Right renal cortex interstitium (tissue), 3 donors: ENCODE results near the gene MAPK7. TPM values are rescaled to one million over a fixed set of nuclear protein-coding genes. Genes with fewer than 3 reads are reported as not detected.
"Not testable (repeated sequence)": the region's sequence is repeated elsewhere in the genome, so short reads cannot be mapped to it uniquely, and the experiment has no call there.

Experiments
- DNase-seq, 3 donors: peaks; one replicate each; pipeline ENCODE4 v3.0.0-alpha.2; 2013; ENCODE audit warnings: low read depth in 3 of 3, low spot score in 2 of 3
- polyA plus RNA-seq, 3 donors: library from polyadenylated mRNA; unstranded; fragments of 120-200 nt; gene quantifications; one replicate each; pipeline ENCODE4 v1.2.1, GENCODE V29; 2013; ENCODE audit not compliant: insufficient read length in 3 of 3

Gene MAPK7
- polyA plus RNA-seq, 3 donors: 20.1 to 23.2 (median 20.7) TPM

DNA sequence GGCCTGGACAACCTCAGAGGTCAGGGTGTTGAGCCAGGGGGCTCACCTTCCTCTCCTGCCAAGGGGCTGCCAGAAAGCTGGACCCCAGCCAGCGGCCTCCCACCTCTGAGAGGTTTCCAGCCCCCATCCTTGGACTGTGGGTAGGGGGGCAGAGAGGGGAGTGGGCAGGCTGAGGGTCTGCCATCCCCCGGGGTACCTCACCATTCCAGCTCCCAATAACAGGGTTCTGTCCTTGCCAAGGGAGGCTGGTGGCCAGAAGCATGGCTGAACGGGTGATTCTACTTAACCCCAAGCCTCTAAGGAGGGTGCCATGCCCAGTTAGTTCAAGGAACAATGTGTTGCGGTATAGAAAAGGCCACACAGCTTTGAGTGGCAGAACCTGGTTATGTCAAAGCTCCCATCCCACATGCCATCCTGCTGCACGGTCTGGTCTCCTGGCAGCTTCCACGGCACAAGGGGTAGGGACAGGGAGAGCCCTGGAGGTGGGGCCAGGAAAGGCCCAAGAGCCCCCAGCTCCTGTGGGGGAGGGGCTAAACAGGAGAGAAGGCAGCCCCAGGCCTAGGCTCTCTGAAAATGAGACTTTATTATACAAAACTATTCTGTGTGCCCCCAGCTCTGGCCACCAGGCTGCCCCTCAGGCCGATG lies 35.6 kb upstream of the MAPK7 start:
- no peak for DNase-seq

DNA sequence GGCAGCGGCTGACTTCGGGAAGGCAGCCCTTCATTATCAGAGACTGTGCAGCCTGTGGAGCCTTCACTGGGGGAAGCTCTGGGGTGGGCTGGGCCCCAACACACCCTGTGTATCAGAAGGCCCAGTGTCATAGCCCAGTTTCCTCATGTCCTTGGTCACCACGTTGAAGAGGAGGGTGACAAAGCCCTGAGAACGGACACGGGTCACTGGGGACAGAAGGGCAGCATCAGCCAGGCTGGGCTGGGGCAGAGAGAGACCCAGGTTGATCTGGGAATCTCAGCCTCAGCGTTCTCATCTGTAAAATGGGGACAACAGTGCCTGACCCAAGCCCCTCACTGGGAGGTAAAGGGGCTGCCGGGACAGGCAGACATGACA lies 35.1 kb upstream of the MAPK7 start:
- no peak for DNase-seq

DNA sequence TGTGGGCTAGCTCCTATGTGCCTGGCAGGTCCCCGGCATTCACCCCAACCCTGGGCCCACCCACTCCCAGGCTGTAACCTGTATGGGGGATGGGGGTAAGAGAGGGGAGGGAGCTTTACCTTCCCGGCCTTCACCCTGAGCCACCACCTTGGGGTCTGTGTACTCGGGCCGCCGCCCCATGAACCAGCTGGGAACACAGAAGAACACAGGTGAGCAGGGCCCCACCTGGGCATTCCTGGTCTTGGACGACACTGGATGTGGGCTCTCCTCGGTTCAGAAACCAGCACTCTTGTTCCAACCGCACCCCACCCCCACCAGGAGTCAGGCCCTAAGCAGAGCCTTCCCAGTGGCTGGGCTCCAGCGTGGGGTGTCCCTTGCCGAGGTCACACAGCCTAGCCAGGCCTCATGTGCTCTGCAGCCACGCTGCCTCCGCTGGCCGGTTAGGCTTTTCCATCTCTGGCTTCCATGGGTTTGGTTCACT lies 34.6 kb upstream of the MAPK7 start:
- no peak for DNase-seq

GRCh38 chr17:19344311-19345066 lies 33.8 kb upstream of the MAPK7 start:
- DNase-seq: no peak

GRCh38 chr17:19345067-19345460 lies 33.2 kb upstream of the MAPK7 start:
- no peak for DNase-seq

- DNase-seq: no peak
These were observed 32.6 kb upstream of the MAPK7 start for GRCh38 chr17:19345486-19346350.

DNA sequence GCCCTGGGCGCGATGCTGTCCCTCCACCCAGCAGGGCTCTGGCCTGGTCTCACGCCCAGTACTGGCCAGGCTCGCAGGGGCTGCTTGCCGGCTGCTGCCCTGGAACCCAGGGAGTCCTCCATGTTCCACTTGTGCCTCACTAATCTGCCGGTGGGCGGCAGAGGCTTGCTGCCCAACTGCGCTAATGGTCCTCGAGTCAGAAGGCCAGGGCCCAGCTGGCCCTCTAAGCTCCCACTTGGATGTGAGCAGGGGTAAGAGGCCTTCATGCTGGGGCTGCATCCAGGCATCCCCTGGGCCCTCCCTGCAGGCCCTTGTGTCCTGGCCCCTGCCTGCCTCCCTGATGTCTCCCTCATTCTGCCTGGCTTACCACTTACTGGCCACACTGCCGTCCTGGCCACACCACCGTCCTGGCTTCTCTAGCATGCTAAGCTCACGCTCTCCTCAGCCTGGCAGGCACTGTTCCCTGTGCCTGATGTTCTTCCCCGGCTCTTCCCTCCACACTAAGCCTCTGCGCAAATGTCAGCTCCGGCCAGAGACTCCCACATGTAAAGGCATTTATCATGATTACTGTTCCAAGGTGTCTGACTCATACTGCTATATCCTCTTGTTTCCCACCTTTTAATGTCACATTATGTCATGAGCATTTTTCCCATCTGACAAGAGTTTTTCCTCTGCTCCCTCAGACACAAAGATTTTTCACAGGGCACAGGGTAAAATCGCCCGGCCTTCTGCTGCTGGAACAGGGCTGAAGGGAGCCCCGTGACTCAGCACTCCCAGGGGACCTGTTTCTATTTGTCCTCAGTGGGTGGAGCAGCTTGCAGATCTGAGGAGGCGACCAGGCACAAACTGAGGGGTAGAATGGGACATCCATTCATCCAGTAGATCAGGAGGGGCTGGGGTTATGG lies 31.7 kb upstream of the MAPK7 start:
- no peak for DNase-seq

GRCh38 chr17:19347323-19348080 lies 30.8 kb upstream of the MAPK7 start:
- no peak for DNase-seq

- no peak for DNase-seq
These were observed 30.1 kb upstream of the MAPK7 start for GRCh38 chr17:19348081-19348650.

GRCh38 chr17:19348806-19349205 lies 29.5 kb upstream of the MAPK7 start:
- no peak for DNase-seq

GRCh38 chr17:19353401-19353800 lies 24.9 kb upstream of the MAPK7 start:
- DNase-seq: not testable (repeated sequence)

DNA sequence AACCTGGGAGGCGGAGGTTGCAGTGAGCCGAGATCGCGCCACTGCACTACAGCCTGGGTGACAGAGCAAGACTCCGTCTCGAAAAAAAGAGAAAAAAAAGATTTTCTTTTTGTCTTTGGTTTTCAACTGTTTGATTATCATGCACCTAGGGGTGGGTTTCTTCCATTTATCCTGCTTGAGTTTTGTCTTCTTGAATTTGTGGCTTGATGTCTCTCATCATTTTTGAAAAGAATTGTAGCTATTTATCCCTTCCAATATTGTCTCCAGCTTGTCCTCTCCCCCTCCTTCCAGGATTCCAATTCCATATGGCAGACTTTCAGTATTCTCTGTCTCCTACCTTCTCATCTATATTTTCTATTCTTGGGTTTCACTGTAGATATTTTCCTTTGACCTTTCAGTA lies 23.6 kb upstream of the MAPK7 start:
- no peak for DNase-seq

DNA sequence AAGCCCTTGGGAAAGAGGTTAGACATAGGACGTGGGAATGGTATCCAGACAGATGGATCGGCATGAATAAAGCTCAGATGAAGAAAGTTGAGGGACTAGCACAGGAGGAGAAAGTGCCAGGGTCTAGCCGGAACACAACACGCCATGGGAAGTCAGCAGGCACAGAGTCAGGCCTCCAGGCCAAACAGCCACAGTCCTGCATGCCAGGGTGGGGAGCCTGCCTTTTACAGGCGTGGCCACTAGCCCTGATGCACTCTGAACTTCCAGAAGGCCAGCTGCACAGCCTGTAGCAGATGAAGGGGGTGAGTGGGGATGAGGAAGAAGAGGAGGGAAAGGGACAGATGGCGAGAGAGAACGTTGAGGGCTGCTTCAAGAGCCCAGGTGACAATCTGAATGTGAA lies 20.9 kb upstream of the MAPK7 start:
- DNase-seq: no peak

- DNase-seq: no peak
These were observed 20.5 kb upstream of the MAPK7 start for GRCh38 chr17:19357761-19358160.

DNA sequence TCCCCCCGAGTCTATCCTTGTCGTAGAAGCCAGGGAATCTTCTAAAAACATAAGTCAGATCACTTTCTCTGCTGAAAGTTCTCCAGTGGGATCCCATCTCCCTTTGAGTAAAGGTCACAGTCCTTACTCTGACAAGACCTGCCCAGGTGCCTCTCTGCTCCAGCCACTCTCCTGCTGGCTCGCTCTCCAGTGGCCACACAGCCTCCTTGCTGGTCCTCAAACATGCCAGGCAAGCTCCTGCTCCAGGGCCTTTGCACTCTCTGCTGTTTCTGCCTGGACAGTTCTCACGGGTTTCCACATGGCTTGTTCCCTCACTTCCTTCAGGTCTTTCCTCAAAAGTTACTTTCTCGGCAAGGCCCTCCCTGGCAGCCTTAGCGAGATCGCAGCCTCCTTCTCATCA lies 19.1 kb upstream of the MAPK7 start:
- DNase-seq: no peak

DNA sequence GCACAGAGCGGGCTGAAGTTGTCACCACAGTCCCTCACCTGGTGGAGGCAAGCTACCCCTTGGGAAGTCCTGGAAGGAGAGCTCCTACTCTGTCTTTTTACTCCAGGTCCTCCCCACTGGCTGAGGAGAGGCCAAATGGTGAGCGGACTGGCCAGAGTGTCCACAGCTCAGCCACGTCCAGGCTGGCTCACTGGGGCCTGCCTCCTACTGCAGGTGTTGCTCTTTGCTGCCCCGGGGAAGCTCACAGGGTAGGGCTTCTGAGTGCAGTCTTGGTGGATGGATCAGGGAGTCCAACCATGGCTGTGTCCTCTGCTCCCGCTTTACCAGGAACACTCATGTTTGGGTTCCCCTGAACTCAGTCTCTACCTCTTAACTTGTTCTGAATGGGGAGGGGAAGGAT lies 18.4 kb upstream of the MAPK7 start:
- no peak for DNase-seq

DNA sequence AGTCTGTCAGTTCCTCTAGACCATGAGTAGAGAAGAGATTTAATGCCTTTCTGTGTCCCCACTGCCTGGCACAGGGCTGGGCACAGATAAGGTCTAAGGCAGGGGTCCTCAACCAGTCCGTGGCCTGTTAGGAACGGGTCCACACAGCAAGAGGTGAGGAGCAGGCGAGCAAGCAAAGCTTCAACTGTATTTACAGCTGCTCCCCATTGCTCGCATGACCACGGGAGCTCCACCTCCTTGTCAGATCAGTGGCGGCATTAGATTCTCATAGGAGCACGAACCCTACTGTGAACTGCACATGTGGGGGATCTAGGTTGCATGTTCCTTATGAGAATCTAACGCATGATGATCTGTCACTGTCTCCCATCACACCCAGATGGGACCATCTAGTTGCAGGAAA lies 17.5 kb upstream of the MAPK7 start:
- DNase-seq: no peak

- no peak for DNase-seq
These were observed 17.0 kb upstream of the MAPK7 start for GRCh38 chr17:19361326-19361725.

GRCh38 chr17:19361944-19362276 lies 16.4 kb upstream of the MAPK7 start:
- no peak for DNase-seq
